Measurements from ENCODE around the gene GADL1. TPM values are rescaled to one million over a fixed set of nuclear protein-coding genes. Genes with fewer than 3 reads are reported as not detected.

GADL1 gene
- total and polyA plus RNA-seq, 2 experiments from 2014 or later, result 13.5 to 16.9 TPM

DNA sequence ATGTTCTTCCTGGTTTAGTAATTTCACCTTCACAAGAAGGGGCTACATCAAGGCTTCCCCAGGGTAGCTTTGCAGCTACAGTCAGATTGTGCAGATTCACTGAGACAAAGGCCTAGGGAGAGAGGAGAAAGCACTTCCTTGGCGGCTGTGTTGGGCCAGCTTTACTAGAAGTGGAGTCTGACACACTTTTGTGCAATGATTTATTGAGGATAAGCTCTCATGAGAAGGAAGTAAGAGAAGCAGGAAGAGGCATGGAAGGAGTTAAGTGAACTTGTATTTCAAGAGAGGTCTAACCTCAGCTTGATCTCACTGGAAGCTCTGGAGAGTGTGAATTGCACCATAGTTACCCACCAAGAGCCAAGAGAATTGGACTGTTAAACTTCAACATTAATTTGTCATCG, 209.2 kb downstream of the GADL1 start:
- H3K27ac ChIP-seq, result no peak overlapping the region
- H3K27me3 ChIP-seq, result no peaks in the 10 kb centered on the region
- no peak overlapping the region for H3K4me3 ChIP-seq
- no peaks in the 10 kb centered on the region for H3K9me3 ChIP-seq (ENCODE audit: low read depth)
- TF ChIP-seq, protein P1, sequence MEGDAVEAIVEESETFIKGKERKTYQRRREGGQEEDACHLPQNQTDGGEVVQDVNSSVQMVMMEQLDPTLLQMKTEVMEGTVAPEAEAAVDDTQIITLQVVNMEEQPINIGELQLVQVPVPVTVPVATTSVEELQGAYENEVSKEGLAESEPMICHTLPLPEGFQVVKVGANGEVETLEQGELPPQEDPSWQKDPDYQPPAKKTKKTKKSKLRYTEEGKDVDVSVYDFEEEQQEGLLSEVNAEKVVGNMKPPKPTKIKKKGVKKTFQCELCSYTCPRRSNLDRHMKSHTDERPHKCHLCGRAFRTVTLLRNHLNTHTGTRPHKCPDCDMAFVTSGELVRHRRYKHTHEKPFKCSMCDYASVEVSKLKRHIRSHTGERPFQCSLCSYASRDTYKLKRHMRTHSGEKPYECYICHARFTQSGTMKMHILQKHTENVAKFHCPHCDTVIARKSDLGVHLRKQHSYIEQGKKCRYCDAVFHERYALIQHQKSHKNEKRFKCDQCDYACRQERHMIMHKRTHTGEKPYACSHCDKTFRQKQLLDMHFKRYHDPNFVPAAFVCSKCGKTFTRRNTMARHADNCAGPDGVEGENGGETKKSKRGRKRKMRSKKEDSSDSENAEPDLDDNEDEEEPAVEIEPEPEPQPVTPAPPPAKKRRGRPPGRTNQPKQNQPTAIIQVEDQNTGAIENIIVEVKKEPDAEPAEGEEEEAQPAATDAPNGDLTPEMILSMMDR (IDR thresholded peaks at IDR 0.05; ENCODE audit: low read depth, low read length), result no peak
- DNase-seq (ENCODE audit: low read depth in 1 of 2, low spot score in 1 of 2), result peak in 1 of 2 donors; percentile 49
- no peaks in the 10 kb centered on the region for H3K36me3 ChIP-seq
- H3K4me1 ChIP-seq (ENCODE audit: low read depth), result peaks cover 6% of the 10 kb centered on the region

DNA sequence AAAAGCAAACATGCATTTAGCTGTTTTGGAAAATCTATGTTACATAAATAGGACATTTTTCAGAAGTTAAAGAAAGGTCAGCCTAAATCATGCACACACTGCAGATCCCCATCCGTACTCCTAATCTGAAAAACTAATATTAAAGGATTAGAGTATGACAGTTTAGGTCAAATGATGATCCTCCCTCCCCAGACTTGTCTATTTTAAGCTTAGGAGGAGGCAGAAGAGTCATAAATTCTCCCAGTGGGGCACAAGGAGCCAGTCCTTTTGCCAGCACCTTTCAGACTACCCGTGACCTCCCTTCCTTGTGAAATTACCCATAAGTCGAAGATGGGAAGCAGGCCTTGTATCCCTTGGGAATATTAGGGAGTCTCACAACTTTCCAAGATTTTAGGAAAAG, 210.1 kb downstream of the GADL1 start:
- Histone ChIP-seq H3K4me1 (ENCODE audit: low read depth) (peaks cover 6% of the 10 kb centered on the region), H3K27me3 (no peaks in the 10 kb centered on the region), H3K36me3 (peaks cover under 1% of the 10 kb centered on the region), H3K9me3 (ENCODE audit: low read depth) (no peaks in the 10 kb centered on the region), H3K27ac (no peak overlapping the region), H3K4me3 (no peak overlapping the region)
- TF ChIP-seq, protein P1 (IDR thresholded peaks at IDR 0.05; ENCODE audit: low read depth, low read length), result no peak
- no peak for DNase-seq (ENCODE audit: low read depth in 1 of 2, low spot score in 1 of 2)

DNA sequence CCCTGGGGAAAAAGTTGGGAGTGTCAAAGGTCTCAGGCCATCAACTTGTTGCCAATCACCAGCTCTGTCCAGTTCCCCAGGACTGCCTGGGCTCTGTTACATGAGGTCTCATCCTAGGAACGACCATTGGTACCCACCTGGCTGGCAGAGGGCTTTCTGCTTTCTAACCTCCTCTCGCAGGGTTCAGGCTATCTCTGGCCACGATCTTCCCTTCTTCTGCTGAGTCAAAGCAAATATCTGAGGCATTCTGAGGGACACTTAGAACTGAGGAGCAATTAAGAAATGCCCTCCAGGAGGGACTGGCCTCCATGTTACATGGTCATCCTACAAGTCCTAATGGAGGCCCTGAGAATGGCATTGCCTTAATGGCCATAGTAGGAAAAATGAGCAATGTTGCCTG, 210.7 kb downstream of the GADL1 start:
- Histone ChIP-seq H3K36me3 (peaks cover 3% of the 10 kb centered on the region), H3K4me1 (ENCODE audit: low read depth) (peaks cover 6% of the 10 kb centered on the region), H3K27me3 (no peaks in the 10 kb centered on the region), H3K9me3 (ENCODE audit: low read depth) (no peaks in the 10 kb centered on the region), H3K4me3 (no peak overlapping the region), H3K27ac (no peak overlapping the region)
- TF ChIP-seq, protein P1 (IDR thresholded peaks at IDR 0.05; ENCODE audit: low read depth, low read length), result no peak
- no peak for DNase-seq (ENCODE audit: low read depth in 1 of 2, low spot score in 1 of 2)

DNA sequence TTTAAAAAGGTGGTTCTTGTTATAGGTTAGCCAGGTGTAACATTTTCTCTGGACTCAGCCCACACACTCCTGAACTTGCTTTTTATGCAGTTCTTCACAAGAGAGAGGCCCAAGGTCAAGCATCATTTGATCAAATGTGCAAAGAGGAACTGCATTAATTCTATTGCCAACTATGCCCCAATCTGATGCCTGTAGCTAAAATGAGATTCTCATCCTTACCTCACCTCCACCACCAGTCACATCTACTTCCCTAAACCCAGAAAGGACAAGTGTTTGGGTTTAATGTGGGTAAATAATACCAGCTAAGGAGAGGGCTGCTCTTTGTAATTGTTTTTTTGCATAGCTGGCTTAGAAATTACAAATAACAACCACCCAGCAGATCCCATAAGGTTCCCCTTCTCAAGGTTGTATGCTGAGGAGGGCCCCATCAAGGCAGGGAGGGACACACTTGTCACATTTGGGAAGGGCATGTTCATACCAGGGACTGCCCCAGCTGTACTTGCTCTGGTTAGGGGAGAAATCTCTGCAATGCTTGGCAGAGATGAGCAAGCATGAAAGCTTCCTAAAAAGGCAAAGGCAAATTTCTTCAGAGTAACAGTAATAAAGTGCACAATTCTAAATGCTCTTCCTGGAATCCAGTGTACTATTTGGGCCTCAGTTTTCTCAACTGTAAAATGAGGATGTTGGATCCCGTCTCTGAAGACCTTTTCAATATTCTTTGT, 211.9 kb downstream of the GADL1 start:
- Histone ChIP-seq H3K27ac (no peak overlapping the region), H3K27me3 (no peaks in the 10 kb centered on the region), H3K36me3 (peaks cover 3% of the 10 kb centered on the region), H3K4me3 (no peak overlapping the region), H3K9me3 (ENCODE audit: low read depth) (no peaks in the 10 kb centered on the region), H3K4me1 (ENCODE audit: low read depth) (no peaks in the 10 kb centered on the region)
- DNase-seq (ENCODE audit: low read depth in 1 of 2, low spot score in 1 of 2), result no peak
- TF ChIP-seq, protein P1 (IDR thresholded peaks at IDR 0.05; ENCODE audit: low read depth, low read length), result no peak

DNA sequence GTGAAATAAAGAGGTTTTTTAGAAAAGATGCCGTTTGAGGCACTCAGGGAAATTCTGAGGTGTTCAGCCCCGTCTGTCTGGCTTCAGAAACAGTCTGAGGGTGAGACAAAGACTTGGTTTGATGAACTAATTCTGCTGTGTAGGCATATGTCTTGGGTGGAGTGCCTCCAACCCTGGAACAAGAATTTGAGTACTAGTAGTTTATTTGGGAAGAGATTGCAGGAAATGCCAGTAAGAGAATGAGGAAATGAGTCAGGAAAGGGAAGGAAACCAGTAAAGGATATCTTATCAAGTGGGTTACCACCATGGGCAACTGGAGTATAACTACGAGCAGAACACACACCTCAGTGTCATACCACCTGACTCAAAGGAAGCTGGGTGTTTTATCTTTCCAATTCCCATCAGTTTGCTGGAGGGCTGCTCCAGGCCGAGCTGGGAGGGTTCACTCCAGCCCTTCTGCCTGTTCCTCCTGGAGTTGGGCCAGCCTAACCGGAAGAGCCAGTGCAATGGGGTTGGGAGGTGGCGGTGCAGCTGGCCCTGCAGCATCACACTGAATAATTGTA, 212.7 kb downstream of the GADL1 start:
- no peak overlapping the region for H3K27ac ChIP-seq
- H3K4me1 ChIP-seq (ENCODE audit: low read depth), result no peaks in the 10 kb centered on the region
- DNase-seq (ENCODE audit: low read depth in 1 of 2, low spot score in 1 of 2), result peak in 1 of 2 donors; percentile 62
- no peaks in the 10 kb centered on the region for H3K27me3 ChIP-seq
- peaks cover 4% of the 10 kb centered on the region for H3K36me3 ChIP-seq
- TF ChIP-seq, protein P1 (IDR thresholded peaks at IDR 0.05; ENCODE audit: low read depth, low read length), result no peak
- no peaks in the 10 kb centered on the region for H3K9me3 ChIP-seq (ENCODE audit: low read depth)
- no peak overlapping the region for H3K4me3 ChIP-seq

Measured in cardiac muscle cell (in vitro differentiated cells and primary cell).